GM18517 (cell line): Measurements from ENCODE around the gene RASA3.
"Not testable (repeated sequence)": the region's sequence is repeated elsewhere in the genome, so short reads cannot be mapped to it uniquely, and the experiment has no call there.

Experiments
- ATAC-seq: cut with Tn5 transposase; IDR thresholded peaks from one replicate; pipeline ENCODE4 v1.9.1; 2021; ENCODE audit warnings: mild to moderate bottlenecking, moderate library complexity; ENCODE audit not compliant: unreplicated experiment

RASA3 gene

GRCh38 chr13:114089341-114089740 is 43.1 kb downstream of the RASA3 start:
- ATAC-seq, result no peak

GRCh38 chr13:114088863-114089262 is 43.6 kb downstream of the RASA3 start:
- no peak for ATAC-seq

GRCh38 chr13:114088234-114088633 is 44.2 kb downstream of the RASA3 start:
- ATAC-seq, result no peak

- ATAC-seq, result no peak
Measured at GRCh38 chr13:114087430-114087829, 45.0 kb downstream of the RASA3 start.

- ATAC-seq, result no peak
Measured at GRCh38 chr13:114082849-114083645, 49.4 kb downstream of the RASA3 start.

GRCh38 chr13:114081761-114082681 is 50.4 kb downstream of the RASA3 start:
- ATAC-seq, result no peak

- no peak for ATAC-seq
Measured at GRCh38 chr13:114080739-114081561, 51.5 kb downstream of the RASA3 start.

GRCh38 chr13:114079601-114080536 is 52.6 kb downstream of the RASA3 start:
- ATAC-seq, result no peak

GRCh38 chr13:114078461-114079451 is 53.7 kb downstream of the RASA3 start:
- ATAC-seq, result no peak

GRCh38 chr13:114077933-114078325 is 54.5 kb downstream of the RASA3 start:
- no peak for ATAC-seq

- ATAC-seq, result no peak
Measured at GRCh38 chr13:114077099-114077932, 55.1 kb downstream of the RASA3 start.

GRCh38 chr13:114076329-114077090 is 55.9 kb downstream of the RASA3 start:
- no peak for ATAC-seq

- not testable (repeated sequence) for ATAC-seq
Measured at GRCh38 chr13:114075811-114076210, 56.6 kb downstream of the RASA3 start.

- no peak for ATAC-seq
Measured at GRCh38 chr13:114074671-114075315, 57.6 kb downstream of the RASA3 start.

- ATAC-seq, result no peak
Measured at GRCh38 chr13:114073881-114074612, 58.4 kb downstream of the RASA3 start.

GRCh38 chr13:114072421-114072820 is 60.0 kb downstream of the RASA3 start:
- no peak for ATAC-seq
